Neuronal stem cell (in vitro differentiated cells): ENCODE results near the gene METTL21A.

ENCODE experiments used
- DNase-seq: peaks from one replicate; pipeline ENCODE4 v3.0.0-alpha.2; 2013; ENCODE audit warnings: low spot score
- H2AFZ ChIP-seq: one replicate; pipeline ENCODE4 v1.6.1; 2013; ENCODE audit warnings: mild to moderate bottlenecking, low read length, inconsistent platforms
- H2AK5ac ChIP-seq: 2 replicates; pipeline ENCODE4 v1.6.1; 2013; ENCODE audit warnings: low read depth, mild to moderate bottlenecking, inconsistent platforms, low read length, moderate library complexity, mixed read lengths
- H2BK120ac ChIP-seq: 2 replicates; pipeline ENCODE4 v1.6.1; 2013; ENCODE audit warnings: low read depth, mild to moderate bottlenecking, inconsistent platforms, low read length, moderate library complexity, mixed read lengths
- H2BK12ac ChIP-seq: one replicate; pipeline ENCODE4 v1.6.1; 2013; ENCODE audit warnings: low read length, inconsistent platforms
- H2BK15ac ChIP-seq: 2 replicates; pipeline ENCODE4 v1.6.1; 2013; ENCODE audit warnings: mild to moderate bottlenecking, low read length, inconsistent platforms, mixed read lengths
- H2BK5ac ChIP-seq: one replicate; pipeline ENCODE4 v1.6.1; 2013; ENCODE audit warnings: inconsistent platforms, mild to moderate bottlenecking, low read length, moderate library complexity
- H3K14ac ChIP-seq: one replicate; pipeline ENCODE4 v1.6.1; 2013; ENCODE audit warnings: low read length, inconsistent platforms
- H3K18ac ChIP-seq: 2 replicates; pipeline ENCODE4 v1.6.1; 2013; ENCODE audit warnings: low read length, inconsistent platforms
- H3K23ac ChIP-seq: 2 replicates; pipeline ENCODE4 v1.6.1; 2013; ENCODE audit warnings: low read depth, mild to moderate bottlenecking, mixed read lengths, low read length, inconsistent platforms; ENCODE audit not compliant: poor library complexity
- H3K27ac ChIP-seq: replicated peaks from 3 replicates; pipeline ENCODE4 v1.5.1; 2013; ENCODE audit warnings: low read length, inconsistent platforms
- H3K27me3 ChIP-seq, 3 experiments: 2 replicates each; pipeline ENCODE4 v1.6.1; 2013; ENCODE audit warnings: low read length in 3 of 3, mild to moderate bottlenecking in 2 of 3, inconsistent platforms in 1 of 3, low read depth in 1 of 3, mixed read lengths in 1 of 3, moderate library complexity in 1 of 3; ENCODE audit not compliant: control insufficient read depth in 3 of 3, insufficient read depth in 3 of 3
- H3K36me3 ChIP-seq, 2 donors: replicated peaks in 1 of 2; 2 replicates each; pipeline ENCODE4 v1.6.1; 2013; ENCODE audit warnings: low read length in 2 of 2; ENCODE audit not compliant: control insufficient read depth in 2 of 2, insufficient read depth in 2 of 2
- H3K4ac ChIP-seq: 2 replicates; pipeline ENCODE4 v1.6.1; 2013; ENCODE audit warnings: inconsistent platforms, mild to moderate bottlenecking, low read length, moderate library complexity
- H3K4me1 ChIP-seq, 2 donors: 1 replicate in 1 of 2; 2 replicates in 1 of 2; pipeline ENCODE4 v1.6.1; 2013; ENCODE audit warnings: low read length in 2 of 2, low read depth in 1 of 2; ENCODE audit not compliant: control insufficient read depth in 2 of 2, insufficient read depth in 1 of 2
- H3K4me2 ChIP-seq: one replicate; pipeline ENCODE4 v1.6.1; 2013; ENCODE audit warnings: mild to moderate bottlenecking, low read length, inconsistent platforms; ENCODE audit not compliant: insufficient read depth, poor library complexity, severe bottlenecking
- H3K4me3 ChIP-seq, 2 donors: 2 replicates each; pipeline ENCODE4 v1.5.1; 2013; ENCODE audit warnings: low read length in 2 of 2, mild to moderate bottlenecking in 2 of 2, inconsistent platforms in 1 of 2, moderate library complexity in 1 of 2
- H3K79me1 ChIP-seq: one replicate; pipeline ENCODE4 v1.6.1; 2013; ENCODE audit warnings: low read depth, mild to moderate bottlenecking, inconsistent platforms, low read length, moderate library complexity
- H3K9ac ChIP-seq: one replicate; pipeline ENCODE4 v1.6.1; 2013; ENCODE audit warnings: mild to moderate bottlenecking, low read depth, low read length, inconsistent platforms; ENCODE audit not compliant: poor library complexity
- H3K9me3 ChIP-seq, 2 donors: replicated peaks in 1 of 2; 2 replicates each; pipeline versions ENCODE3 to v1.6.1; 2013; ENCODE audit warnings: low read length in 2 of 2, mild to moderate bottlenecking in 2 of 2, inconsistent platforms in 1 of 2, low read depth in 1 of 2, mixed read lengths in 1 of 2, moderate library complexity in 1 of 2; ENCODE audit not compliant: control insufficient read depth in 2 of 2, insufficient read depth in 1 of 2
- H4K8ac ChIP-seq: one replicate; pipeline ENCODE4 v1.6.1; 2013; ENCODE audit warnings: low read depth, mild to moderate bottlenecking, inconsistent platforms, low read length, moderate library complexity
- H4K91ac ChIP-seq: one replicate; pipeline ENCODE4 v1.6.1; 2013; ENCODE audit warnings: low read length, low read depth, mild to moderate bottlenecking, inconsistent platforms; ENCODE audit not compliant: poor library complexity
- WGBS, 2 donors: extraction: QIAGEN DNeasy Blood & Tissue Kit; methylation state at CpG; one replicate each; pipeline ENCODE4 v1.1.7; 2013; ENCODE audit warnings: missing lambda C conversion rate in 2 of 2, mixed read lengths in 1 of 2; ENCODE audit not compliant: insufficient read length in 2 of 2, insufficient replicate concordance in 1 of 2; ENCODE audit errors: extremely low coverage in 2 of 2; 5-methylcytosine and 5-hydroxymethylcytosine counted together

Gene METTL21A

GRCh38 chr2:207624185-207625013 is 795 bp downstream of the METTL21A start:
- Histone ChIP-seq H2BK120ac (no peak overlapping the region), H3K27ac (peak overlapping the region; percentile 93), H3K4ac (peak overlapping the region; percentile 93), H3K9me3 (no peaks in the 10 kb centered on the region), H2BK15ac (peak overlapping the region; percentile 67), H3K4me2 (peak overlapping the region; percentile 94), H2AFZ (peak overlapping the region; percentile 100), H3K36me3 (peaks cover 12 to 39% of the 10 kb centered on the region in 2 donors), H3K79me1 (peaks cover 2% of the 10 kb centered on the region), H2BK5ac (peak overlapping the region; percentile 98), H3K9ac (peak overlapping the region; percentile 86), H3K14ac (peak overlapping the region; percentile 89), H2BK12ac (no peak overlapping the region), H3K4me1 (no peaks in the 10 kb centered on the region), H2AK5ac (peak overlapping the region; percentile 63), H3K18ac (peak overlapping the region; percentile 99), H3K27me3 (peaks cover 0 to 2% (median 0%) of the 10 kb centered on the region in 3 experiments), H4K8ac (no peak overlapping the region), H3K23ac (peak overlapping the region; percentile 31), H4K91ac (no peak overlapping the region), H3K4me3 (peak overlapping the region; percentile 86 to 87)
- no CpG with 5 or more reads among the region's 47 CpGs for whole genome bisulfite sequencing, 2 donors
- peak; percentile 45 for DNase-seq

GRCh38 chr2:207621501-207622039 is 3.6 kb downstream of the METTL21A start:
- no peak for DNase-seq
- WGBS, 2 donors: no CpG with 5 or more reads among the region's 10 CpGs

GRCh38 chr2:207619764-207620203 is 5.4 kb downstream of the METTL21A start:
- Histone ChIP-seq H2BK5ac (no peak overlapping the region), H2AFZ (no peak overlapping the region), H2AK5ac (no peak overlapping the region), H4K8ac (no peak overlapping the region), H3K79me1 (no peaks in the 10 kb centered on the region), H3K9ac (no peak overlapping the region), H3K14ac (no peak overlapping the region), H3K9me3 (no peaks in the 10 kb centered on the region), H3K4ac (no peak overlapping the region), H2BK120ac (no peak overlapping the region), H2BK12ac (no peak overlapping the region), H3K18ac (no peak overlapping the region), H3K4me3 (no peak overlapping the region), H3K4me1 (peaks cover 0 to 2% of the 10 kb centered on the region in 2 donors), H3K4me2 (no peak overlapping the region), H3K27ac (no peak overlapping the region), H3K23ac (no peak overlapping the region), H4K91ac (no peak overlapping the region), H2BK15ac (no peak overlapping the region), H3K27me3 (peaks cover 0 to 2% (median 0%) of the 10 kb centered on the region in 3 experiments), H3K36me3 (peaks cover 31 to 82% of the 10 kb centered on the region in 2 donors)
- no peak for DNase-seq
- WGBS, 2 donors: no CpG with 5 or more reads among the region's 4 CpGs

More at GRCh38 chr2:207621501-207622039, 3.6 kb downstream of the METTL21A start:
- Histone ChIP-seq H3K27me3 (peaks cover 0 to 2% (median 0%) of the 10 kb centered on the region in 3 experiments), H3K27ac (no peak overlapping the region), H3K4me1 (peaks cover 0 to 2% of the 10 kb centered on the region in 2 donors), H2BK15ac (no peak overlapping the region), H3K4ac (no peak overlapping the region), H3K18ac (peak overlapping the region; percentile 69), H3K23ac (peak overlapping the region; percentile 48), H3K79me1 (peaks cover 2% of the 10 kb centered on the region), H2BK120ac (no peak overlapping the region), H3K9ac (no peak overlapping the region), H3K4me3 (peak overlapping the region in 1 of 2 donors; percentile 44), H3K14ac (no peak overlapping the region), H4K8ac (no peak overlapping the region), H2AK5ac (no peak overlapping the region), H3K9me3 (no peaks in the 10 kb centered on the region), H3K4me2 (no peak overlapping the region), H3K36me3 (peaks cover 26 to 67% of the 10 kb centered on the region in 2 donors), H2AFZ (no peak overlapping the region), H4K91ac (peak overlapping the region; percentile 24), H2BK5ac (no peak overlapping the region), H2BK12ac (no peak overlapping the region)
